ENCODE measurements around the gene TUBGCP2. TPM values are rescaled to one million over a fixed set of nuclear protein-coding genes. Genes with fewer than 3 reads are reported as not detected.

Gene TUBGCP2
- total and polyA plus RNA-seq, 9 of the 15 experiments (the other 6 are each of a cell fraction or from before 2014, with no cell fraction given), result 4.3 to 56.6 (median 28.4) TPM

DNA sequence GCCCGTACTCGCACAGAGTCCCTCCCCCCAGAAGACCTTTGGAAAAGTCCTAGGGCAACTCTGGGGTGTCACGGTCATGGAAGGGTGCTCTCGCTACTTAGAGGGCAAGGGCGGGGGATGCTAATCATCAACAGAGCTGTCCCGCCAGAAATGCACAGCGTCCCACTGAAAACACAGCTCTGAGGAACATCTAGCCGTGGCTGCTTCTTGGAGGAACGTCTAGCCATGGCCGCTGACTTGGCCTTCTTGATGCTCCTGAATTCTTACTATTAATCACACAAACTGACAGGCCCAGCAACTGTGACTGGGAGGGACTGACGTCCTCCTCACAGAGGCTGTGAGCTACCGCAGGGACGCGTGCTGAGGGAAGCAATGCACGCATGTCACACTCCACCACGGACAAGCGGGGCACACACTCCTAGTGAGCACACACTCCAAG lies 1.7 kb downstream of the TUBGCP2 start (continued):
- TF ChIP-seq RBFOX2 (IDR thresholded peaks at IDR 0.05; ENCODE audit: low read depth, low read length), result 0 out of 2 replicates have a peak, but pooled peaks have one; percentile 15
- TF ChIP-seq HDAC6 (IDR thresholded peaks at IDR 0.05; ENCODE audit: low read depth, low read length), result no peak
- no peak for TF ChIP-seq KDM1A (IDR thresholded peaks at IDR 0.05)
- no peak for TF ChIP-seq ZNF23 (CRISPR knock-in tag; IDR thresholded peaks at IDR 0.05)
- TF ChIP-seq, protein P1, sequence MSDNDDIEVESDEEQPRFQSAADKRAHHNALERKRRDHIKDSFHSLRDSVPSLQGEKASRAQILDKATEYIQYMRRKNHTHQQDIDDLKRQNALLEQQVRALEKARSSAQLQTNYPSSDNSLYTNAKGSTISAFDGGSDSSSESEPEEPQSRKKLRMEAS (CRISPR knock-in tag; IDR thresholded peaks at IDR 0.05), result peak; percentile 71
- TF ChIP-seq, protein P2, sequence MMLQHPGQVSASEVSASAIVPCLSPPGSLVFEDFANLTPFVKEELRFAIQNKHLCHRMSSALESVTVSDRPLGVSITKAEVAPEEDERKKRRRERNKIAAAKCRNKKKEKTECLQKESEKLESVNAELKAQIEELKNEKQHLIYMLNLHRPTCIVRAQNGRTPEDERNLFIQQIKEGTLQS (IDR thresholded peaks at IDR 0.05), result no peak
- TF ChIP-seq, protein P2 (CRISPR knock-in tag; conservative IDR thresholded peaks at IDR 0.05), result no peak
- TF ChIP-seq PHF8 (IDR thresholded peaks at IDR 0.05; ENCODE audit: borderline replicate concordance, low read length), result no peak
- TF ChIP-seq L3MBTL2 (IDR thresholded peaks at IDR 0.05), result peak; percentile 56
- TF ChIP-seq, protein P3, sequence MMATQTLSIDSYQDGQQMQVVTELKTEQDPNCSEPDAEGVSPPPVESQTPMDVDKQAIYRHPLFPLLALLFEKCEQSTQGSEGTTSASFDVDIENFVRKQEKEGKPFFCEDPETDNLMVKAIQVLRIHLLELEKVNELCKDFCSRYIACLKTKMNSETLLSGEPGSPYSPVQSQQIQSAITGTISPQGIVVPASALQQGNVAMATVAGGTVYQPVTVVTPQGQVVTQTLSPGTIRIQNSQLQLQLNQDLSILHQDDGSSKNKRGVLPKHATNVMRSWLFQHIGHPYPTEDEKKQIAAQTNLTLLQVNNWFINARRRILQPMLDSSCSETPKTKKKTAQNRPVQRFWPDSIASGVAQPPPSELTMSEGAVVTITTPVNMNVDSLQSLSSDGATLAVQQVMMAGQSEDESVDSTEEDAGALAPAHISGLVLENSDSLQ (IDR thresholded peaks at IDR 0.05), result peak; percentile 97
- no peak for TF ChIP-seq RB1 (IDR thresholded peaks at IDR 0.05; ENCODE audit: low read depth)
- TF ChIP-seq ARID1B (IDR thresholded peaks at IDR 0.05), result no peak
- TF ChIP-seq YY1 (IDR thresholded peaks at IDR 0.05; ENCODE audit: borderline replicate concordance in 1 of 3, control insufficient read depth in 1 of 3, extremely low read depth in 1 of 3, insufficient read depth in 3 of 3, insufficient read length in 1 of 3, insufficient replicate concordance in 2 of 3, low read depth in 1 of 3, low read length in 2 of 3), result peak in 2 of 3 experiments; percentile 14 to 75
- TF ChIP-seq, protein P4, sequence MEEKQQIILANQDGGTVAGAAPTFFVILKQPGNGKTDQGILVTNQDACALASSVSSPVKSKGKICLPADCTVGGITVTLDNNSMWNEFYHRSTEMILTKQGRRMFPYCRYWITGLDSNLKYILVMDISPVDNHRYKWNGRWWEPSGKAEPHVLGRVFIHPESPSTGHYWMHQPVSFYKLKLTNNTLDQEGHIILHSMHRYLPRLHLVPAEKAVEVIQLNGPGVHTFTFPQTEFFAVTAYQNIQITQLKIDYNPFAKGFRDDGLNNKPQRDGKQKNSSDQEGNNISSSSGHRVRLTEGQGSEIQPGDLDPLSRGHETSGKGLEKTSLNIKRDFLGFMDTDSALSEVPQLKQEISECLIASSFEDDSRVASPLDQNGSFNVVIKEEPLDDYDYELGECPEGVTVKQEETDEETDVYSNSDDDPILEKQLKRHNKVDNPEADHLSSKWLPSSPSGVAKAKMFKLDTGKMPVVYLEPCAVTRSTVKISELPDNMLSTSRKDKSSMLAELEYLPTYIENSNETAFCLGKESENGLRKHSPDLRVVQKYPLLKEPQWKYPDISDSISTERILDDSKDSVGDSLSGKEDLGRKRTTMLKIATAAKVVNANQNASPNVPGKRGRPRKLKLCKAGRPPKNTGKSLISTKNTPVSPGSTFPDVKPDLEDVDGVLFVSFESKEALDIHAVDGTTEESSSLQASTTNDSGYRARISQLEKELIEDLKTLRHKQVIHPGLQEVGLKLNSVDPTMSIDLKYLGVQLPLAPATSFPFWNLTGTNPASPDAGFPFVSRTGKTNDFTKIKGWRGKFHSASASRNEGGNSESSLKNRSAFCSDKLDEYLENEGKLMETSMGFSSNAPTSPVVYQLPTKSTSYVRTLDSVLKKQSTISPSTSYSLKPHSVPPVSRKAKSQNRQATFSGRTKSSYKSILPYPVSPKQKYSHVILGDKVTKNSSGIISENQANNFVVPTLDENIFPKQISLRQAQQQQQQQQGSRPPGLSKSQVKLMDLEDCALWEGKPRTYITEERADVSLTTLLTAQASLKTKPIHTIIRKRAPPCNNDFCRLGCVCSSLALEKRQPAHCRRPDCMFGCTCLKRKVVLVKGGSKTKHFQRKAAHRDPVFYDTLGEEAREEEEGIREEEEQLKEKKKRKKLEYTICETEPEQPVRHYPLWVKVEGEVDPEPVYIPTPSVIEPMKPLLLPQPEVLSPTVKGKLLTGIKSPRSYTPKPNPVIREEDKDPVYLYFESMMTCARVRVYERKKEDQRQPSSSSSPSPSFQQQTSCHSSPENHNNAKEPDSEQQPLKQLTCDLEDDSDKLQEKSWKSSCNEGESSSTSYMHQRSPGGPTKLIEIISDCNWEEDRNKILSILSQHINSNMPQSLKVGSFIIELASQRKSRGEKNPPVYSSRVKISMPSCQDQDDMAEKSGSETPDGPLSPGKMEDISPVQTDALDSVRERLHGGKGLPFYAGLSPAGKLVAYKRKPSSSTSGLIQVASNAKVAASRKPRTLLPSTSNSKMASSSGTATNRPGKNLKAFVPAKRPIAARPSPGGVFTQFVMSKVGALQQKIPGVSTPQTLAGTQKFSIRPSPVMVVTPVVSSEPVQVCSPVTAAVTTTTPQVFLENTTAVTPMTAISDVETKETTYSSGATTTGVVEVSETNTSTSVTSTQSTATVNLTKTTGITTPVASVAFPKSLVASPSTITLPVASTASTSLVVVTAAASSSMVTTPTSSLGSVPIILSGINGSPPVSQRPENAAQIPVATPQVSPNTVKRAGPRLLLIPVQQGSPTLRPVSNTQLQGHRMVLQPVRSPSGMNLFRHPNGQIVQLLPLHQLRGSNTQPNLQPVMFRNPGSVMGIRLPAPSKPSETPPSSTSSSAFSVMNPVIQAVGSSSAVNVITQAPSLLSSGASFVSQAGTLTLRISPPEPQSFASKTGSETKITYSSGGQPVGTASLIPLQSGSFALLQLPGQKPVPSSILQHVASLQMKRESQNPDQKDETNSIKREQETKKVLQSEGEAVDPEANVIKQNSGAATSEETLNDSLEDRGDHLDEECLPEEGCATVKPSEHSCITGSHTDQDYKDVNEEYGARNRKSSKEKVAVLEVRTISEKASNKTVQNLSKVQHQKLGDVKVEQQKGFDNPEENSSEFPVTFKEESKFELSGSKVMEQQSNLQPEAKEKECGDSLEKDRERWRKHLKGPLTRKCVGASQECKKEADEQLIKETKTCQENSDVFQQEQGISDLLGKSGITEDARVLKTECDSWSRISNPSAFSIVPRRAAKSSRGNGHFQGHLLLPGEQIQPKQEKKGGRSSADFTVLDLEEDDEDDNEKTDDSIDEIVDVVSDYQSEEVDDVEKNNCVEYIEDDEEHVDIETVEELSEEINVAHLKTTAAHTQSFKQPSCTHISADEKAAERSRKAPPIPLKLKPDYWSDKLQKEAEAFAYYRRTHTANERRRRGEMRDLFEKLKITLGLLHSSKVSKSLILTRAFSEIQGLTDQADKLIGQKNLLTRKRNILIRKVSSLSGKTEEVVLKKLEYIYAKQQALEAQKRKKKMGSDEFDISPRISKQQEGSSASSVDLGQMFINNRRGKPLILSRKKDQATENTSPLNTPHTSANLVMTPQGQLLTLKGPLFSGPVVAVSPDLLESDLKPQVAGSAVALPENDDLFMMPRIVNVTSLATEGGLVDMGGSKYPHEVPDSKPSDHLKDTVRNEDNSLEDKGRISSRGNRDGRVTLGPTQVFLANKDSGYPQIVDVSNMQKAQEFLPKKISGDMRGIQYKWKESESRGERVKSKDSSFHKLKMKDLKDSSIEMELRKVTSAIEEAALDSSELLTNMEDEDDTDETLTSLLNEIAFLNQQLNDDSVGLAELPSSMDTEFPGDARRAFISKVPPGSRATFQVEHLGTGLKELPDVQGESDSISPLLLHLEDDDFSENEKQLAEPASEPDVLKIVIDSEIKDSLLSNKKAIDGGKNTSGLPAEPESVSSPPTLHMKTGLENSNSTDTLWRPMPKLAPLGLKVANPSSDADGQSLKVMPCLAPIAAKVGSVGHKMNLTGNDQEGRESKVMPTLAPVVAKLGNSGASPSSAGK (IDR thresholded peaks at IDR 0.05), result peak; percentile 79
- TF ChIP-seq MEIS2 (IDR thresholded peaks at IDR 0.05; ENCODE audit: partially characterized antibody), result peak; percentile 91
